GM10847 (cell line): ENCODE results near the gene FXYD2.

ENCODE experiments used
- POLR2A ChIP-seq: IDR thresholded peaks from 2 replicates; pipeline ENCODE4 v1.6.1; 2011; ENCODE audit not compliant: insufficient read length; ENCODE audit errors: extremely low read depth

FXYD2 gene

GRCh38 chr11:117830674-117831351 lies 6.3 kb upstream of the FXYD2 start:
- TF ChIP-seq POLR2A, result no peak

GRCh38 chr11:117830072-117830471 lies 5.5 kb upstream of the FXYD2 start:
- TF ChIP-seq POLR2A, result no peak

DNA sequence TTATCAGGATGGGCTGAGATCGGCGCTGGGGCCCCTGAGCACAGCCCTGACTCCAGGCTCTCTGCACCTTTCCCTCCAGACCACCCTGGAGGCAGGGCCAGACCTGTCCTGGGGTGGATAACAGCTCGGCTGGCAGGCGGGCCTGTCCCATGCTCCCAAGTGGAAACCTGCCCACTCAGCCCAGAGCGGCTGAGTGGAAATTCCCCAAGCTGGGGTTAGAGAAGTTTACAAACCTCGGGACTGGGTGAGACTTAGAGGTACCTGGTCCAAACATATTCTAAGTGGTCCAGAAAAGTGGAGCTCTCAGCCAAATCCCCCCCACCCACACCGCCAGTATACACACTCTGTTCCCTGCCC lies 4.8 kb upstream of the FXYD2 start:
- no peak for TF ChIP-seq POLR2A

- TF ChIP-seq POLR2A, result no peak
Observed at GRCh38 chr11:117828611-117829368, 4.2 kb upstream of the FXYD2 start.

DNA sequence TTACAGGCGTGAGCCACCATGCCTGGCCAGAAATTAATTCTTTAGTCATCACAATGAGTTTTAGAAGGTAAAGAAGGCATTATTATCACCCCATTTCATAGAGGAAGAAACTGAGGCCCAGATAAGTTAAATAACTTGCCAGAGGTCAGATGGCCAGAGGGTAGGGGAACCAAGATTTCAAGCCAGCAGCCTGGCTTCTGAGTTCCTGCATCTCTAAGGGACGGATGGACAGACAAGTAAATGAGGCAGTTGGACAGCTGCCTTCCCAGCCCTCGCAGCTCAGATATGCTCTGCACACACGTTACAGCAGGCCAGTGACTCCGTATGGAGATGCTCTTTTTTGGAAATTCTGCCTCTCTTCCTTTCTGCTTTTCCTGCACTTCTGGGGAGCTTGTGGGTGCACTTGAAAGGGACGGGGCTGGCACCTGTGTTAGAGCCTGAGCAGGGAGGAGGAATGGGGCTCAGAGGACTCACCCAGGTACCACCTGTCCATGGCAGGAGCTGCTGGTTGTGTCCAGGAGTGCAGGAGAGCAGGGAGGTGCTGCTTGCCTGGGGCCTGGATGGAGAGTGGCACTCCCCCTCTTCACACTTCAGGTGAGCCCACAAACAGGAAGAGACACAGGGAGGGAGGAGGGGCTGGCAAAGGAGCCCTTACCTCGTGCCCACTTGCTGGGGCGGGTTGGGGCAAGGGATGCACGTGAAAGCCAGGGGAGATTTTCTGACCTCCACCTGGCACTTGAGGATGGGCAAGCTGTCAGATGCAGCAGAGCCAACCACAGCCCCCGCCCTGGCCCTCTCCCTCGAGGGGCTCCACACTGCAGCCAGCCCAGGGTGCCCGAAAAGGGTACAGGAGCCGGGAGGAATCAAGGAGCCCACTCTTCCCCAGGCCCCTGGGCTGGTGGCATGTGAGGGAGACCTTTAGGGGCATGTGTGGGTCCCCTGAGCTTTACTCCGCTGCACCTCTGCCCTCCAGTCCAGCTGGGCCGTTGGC lies 3.3 kb upstream of the FXYD2 start:
- no peak for TF ChIP-seq POLR2A

DNA sequence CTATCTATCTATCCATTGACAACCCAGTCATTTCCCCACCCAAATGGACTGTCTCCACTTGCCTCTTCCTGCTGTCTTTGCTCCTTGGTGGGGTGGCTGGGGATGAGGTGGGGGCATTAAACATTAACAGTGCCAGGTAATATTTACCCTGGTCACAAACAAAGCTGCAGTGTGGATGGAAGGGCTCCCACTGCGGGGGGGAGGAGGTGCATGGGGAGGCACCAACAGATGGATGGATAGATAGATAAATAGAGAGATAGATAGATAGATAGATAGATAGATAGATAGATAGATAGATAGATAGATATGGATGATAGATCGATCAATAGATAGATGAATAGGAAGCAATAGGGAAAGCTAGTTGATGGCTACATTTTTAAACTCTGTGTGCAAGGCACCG lies 2.3 kb upstream of the FXYD2 start:
- TF ChIP-seq POLR2A, result no peak

DNA sequence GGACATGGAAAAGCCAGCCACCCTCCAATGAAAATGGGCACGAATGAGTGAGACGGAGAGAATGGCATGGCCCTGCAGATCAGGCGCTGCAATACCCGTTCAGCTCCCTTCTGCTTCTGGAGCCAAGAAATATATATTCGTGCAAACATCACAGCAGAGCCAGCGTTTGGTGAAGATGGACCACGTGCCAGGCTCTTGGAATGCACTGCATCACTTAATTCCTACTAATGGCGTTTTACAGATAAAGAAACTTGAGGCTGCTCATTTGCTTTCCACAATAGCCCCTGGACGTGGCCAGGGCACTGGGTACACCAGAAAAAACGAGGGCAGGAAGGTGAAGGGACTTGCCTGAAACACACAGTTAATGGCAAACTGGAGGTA lies 1.6 kb upstream of the FXYD2 start:
- no peak for TF ChIP-seq POLR2A

DNA sequence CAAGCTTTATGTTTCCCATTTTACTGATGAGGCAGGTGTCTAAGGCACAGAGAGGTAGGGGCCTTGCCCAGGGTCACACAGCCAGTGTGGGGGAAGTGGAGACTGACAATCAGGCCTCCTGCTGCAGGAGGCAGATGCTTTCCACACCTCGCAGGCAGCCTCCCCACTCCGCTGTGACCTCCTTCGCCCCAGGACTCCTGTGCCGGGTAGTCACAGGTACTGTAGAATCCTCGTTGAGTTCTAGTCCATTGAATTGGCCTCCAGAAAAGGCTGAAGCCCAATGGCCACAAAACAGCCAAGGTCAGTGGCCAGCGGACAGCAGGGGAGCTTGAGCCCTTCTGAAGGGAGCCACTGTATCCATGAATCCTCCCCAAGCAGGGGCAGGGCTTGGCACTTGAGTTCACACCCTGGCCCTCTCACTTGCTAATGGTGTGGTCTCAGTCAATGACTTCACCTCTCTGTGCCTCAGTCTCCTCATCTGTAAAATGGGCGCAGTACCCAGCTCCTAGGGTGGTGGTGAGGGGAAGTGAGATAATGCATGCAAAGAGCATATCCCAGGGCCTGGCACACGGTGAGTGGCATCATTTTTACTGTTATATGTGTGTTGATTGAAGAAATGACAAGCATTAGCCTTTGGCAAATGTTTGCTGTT lies 1.1 kb upstream of the FXYD2 start:
- TF ChIP-seq POLR2A, result no peak

- TF ChIP-seq POLR2A, result no peak
Observed at GRCh38 chr11:117823946-117824420, 561 bp downstream of the FXYD2 start.

GRCh38 chr11:117823294-117823945 lies 1.1 kb downstream of the FXYD2 start:
- TF ChIP-seq POLR2A, result no peak

GRCh38 chr11:117822074-117823033 lies 2.2 kb downstream of the FXYD2 start:
- no peak for TF ChIP-seq POLR2A

DNA sequence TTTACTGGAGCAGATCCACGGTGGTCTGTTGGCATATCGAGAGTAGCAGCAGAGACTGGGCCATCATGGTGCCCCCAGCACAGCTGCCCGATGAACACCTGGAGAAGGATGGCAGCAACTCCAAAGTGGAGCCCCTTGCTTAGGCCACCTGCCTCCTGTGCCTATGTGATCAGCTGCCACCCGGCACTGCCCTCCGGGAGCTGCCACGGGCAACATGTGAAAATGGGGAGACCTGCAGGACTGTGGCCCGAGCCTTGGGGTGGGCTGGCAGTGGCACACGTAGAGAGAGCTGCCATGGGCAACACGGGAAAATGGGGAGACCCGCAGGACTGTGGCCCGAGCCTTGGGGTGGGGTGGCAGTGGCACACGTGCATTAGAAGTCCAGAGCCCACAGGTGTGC lies 3.1 kb downstream of the FXYD2 start:
- no peak for TF ChIP-seq POLR2A

GRCh38 chr11:117820516-117820915 lies 4.0 kb downstream of the FXYD2 start:
- no peak for TF ChIP-seq POLR2A
